HG03139 (cell line): ENCODE results near the gene CACNB4.
"Not testable (repeated sequence)": the region's sequence is repeated elsewhere in the genome, so short reads cannot be mapped to it uniquely, and the experiment has no call there.

Experiments
- ATAC-seq: cut with Tn5 transposase; IDR thresholded peaks from one replicate; pipeline ENCODE4 v1.9.1; 2021; ENCODE audit not compliant: unreplicated experiment

Gene CACNB4

GRCh38 chr2:152098496-152099366 is at the start of gene CACNB4:
Gene CACNB4 (minus strand): TSS chr2:152099044.
- peak; percentile 43 for ATAC-seq

DNA sequence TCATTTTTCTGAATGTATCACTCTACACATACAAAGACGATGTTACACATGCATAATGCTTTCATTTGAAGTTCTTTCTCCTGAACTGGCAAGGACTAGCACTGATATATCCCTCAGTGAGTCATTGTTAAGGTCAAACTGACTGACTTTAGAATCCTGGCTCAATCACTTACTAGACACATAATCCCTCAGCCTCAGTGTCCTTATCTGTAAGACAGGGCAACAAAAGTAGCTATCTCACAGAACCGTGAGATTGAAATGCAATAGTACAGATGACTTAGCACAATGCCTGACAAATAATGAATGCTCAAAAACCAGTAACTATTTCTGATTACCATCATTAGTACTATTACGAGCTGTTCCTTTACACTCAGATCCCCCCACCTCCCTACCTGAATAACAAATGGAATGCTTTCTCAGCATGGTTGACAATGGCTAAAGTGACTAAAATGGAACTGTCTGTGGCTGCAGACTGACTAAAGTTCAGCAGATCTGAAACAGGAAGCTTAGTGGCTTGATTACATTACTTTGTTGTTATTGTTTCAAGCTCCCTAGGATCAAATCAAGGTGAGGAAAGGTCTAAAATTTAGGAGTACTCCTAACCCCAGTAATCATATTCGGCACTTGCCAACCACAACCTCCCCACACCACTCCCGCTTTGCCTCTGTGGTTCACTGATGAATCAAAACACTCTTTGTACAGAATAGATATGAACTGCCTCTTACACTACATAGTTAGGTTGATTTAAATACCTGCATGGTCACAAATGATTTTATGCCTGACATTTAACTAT is 35.8 kb upstream of the CACNB4 start:
- ATAC-seq: peak; percentile 72

DNA sequence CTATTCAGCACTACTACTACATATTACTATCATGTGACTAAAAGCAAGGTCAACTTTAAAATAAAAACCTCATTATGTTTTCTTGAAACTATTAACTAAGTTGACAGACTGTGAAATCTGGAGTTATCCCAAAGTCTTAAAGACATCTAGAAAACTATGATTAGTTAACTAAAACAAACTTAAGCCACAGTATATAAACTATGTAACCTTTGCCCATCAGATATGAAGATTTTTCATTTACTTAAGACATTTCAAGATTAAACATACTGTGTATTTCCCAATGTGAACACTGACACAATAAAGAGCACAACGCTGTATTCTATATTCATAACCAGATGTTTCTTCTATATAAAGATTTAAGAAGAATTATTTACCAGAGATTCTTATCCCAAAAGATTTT is 33.5 kb upstream of the CACNB4 start:
- ATAC-seq: no peak

GRCh38 chr2:152127628-152128027 is 28.8 kb upstream of the CACNB4 start:
- no peak for ATAC-seq

DNA sequence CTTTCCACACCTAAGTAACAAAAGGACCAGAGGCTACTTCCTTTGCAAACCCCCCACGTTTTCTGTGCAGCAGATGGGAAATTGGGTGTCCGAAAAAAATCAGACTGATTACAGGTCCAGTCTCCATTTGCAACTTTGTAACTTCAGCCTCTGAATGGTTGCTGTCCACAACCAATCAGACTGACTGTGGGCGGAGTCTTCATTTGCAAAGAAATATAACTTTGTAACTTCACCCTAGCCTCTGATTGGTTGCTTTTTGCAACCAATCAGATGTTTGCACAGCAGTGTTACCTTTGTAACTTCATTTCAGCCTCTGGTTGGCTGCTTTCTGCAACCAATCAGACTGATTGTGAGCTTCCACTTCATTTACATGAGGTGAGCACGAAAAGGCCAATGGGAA is 27.8 kb upstream of the CACNB4 start:
- no peak for ATAC-seq

GRCh38 chr2:152122161-152122560 is 23.3 kb upstream of the CACNB4 start:
- no peak for ATAC-seq

- no peak for ATAC-seq
These were observed 21.6 kb upstream of the CACNB4 start for GRCh38 chr2:152120430-152120829.

GRCh38 chr2:152115952-152116351 is 17.1 kb upstream of the CACNB4 start:
- ATAC-seq: no peak

DNA sequence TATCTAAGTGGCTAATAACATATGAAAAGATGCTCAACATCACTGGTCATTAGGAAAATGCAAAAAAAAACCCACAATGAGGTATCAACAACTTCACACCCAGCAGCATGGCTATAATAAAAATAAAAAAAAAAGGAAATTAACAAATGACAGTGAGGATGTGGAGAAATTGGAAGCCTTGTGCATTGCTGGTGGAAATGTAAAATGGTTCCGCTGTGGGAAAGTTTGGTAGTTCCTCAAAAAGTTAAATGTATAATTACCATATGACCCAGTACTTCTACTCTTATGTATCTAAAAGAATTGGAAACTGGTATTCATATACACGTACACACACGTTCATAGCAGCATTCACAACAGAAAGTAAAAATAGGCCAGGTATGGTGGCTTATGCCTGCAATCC is 15.5 kb upstream of the CACNB4 start:
- no peak for ATAC-seq

DNA sequence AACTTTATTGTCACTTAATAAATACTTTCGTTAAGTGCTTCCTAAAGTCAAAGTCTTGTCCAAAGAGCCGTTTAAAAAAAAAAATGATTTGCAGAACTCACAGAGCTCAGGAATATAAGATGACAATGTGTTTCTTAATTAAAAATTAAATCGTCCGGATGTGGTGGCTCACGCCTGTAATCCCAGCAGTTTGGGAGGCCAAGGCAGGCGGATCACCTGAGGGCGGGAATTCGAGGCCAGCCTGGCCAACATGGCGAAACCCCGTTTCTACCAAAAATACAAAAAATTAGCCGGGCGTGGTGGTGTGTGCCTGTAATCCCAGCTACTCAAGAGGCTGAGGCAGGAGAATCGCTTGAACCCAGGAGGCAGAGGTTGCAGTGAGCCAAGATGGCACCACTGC is 8.3 kb upstream of the CACNB4 start:
- ATAC-seq: not testable (repeated sequence)

DNA sequence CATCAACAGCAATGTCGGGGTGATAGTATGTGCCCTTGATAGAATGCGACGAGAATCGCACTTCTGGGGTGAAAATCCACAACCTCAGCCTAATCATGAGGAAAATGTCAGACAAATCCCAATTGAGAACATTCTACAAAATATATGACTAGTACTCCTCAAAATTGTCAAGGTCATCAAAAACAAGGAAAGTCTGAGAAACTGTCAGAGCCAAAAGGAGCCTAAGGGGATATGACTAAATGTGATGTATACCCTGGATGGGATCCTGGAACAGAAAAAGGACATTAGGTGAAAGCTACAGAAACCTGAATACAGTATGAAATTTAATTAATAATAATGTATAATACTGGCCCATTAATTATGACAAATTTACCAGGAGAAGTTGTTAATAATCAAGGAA is 7.6 kb upstream of the CACNB4 start:
- ATAC-seq: no peak

GRCh38 chr2:152103271-152103670 is 4.4 kb upstream of the CACNB4 start:
- no peak for ATAC-seq

DNA sequence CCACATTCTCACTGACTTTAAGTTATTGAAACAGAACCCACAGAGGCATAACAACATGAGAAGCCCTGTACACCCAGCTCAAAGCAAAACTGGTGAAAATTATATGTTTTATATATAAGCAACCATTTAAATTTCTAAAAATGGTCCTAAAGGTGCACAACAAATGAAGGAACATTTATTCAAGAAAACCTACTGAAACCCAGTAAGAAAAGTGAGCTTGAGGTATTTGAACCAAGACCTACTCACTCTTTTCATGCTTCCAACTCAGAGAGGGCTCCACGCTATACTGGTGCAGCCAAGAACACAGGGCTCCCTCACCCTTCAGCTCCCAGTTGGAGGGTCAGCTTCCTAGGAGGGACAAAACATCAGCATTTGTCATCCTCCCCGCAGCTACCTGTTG is 2.1 kb upstream of the CACNB4 start:
- ATAC-seq: no peak

DNA sequence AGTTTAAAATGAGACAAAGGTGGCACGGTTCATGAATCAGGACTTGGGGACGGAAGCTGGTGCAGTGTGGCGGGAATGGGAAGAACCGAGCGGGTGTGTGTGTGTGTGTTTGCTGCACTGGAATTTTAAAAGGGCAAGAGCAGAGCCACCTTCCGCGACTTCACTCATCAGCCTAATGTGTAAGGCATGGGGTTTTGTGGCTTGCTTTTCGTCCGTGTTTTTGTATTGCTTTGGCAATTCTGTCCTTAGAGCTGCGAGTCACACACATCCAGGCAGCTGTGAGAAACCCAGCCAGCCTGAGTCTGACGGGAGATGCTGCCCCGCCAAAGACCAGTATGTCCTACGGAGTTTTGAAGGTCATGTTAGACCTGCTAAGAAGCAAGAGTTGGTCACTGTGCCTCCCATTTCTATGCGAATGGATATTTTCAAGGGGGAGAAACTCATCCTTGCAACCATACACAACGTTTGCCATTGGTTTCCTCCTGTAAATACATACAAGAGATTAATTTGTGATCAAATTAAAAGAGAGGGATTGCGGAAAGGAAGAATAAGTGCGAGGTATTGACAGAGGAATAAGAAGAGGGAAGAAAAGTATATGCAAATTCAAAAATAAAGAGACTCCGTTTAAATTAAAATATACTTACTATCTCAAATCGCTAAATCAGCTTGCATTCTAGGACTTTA is 665 bp upstream of the CACNB4 start:
- ATAC-seq: no peak

- ATAC-seq: no peak
These were observed 896 bp downstream of the CACNB4 start for GRCh38 chr2:152097801-152098495.

DNA sequence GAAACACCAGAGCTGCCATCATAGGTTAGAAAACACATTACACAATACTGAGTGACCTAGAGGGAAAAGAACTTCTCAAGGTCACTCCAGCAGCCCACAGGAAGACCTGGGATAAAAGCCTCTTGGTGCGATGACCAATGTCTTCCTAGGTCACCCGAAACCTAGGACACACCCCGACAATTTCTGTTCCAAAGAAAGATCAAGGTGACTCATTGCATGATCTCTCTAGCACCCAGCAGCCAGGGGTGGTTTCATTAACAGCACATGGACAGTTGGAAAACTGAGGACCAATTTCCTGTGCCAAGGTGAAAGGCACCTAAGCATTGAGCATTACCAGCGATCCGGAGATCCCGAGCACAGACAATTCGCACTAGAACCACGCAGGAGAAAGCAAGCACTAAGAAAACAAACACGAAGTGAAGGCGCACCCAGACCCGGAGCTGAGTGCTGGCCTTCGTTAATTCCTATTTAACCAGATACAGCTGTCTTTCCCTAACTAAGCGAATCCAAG is 1.5 kb downstream of the CACNB4 start:
- no peak for ATAC-seq

DNA sequence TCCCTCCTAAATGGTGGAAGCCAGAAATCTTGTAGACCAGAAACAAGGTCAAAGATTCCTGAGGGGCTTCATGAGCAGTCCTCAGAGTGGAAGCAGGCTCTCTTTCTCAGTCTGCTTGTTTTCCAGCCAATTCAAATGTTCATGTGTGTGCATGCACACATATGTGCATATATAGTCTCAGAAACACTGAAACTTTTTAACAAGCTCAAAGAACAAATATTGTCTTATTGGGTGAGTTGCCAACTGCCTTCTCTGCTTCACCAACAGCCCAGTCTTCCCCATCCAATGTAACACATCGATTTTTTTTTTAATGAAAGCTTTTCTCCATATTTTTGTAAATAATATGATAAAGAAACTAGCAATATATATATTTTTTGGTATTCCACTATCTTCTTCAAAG is 3.7 kb downstream of the CACNB4 start:
- ATAC-seq: no peak

- ATAC-seq: no peak
These were observed 4.8 kb downstream of the CACNB4 start for GRCh38 chr2:152094014-152094413.

DNA sequence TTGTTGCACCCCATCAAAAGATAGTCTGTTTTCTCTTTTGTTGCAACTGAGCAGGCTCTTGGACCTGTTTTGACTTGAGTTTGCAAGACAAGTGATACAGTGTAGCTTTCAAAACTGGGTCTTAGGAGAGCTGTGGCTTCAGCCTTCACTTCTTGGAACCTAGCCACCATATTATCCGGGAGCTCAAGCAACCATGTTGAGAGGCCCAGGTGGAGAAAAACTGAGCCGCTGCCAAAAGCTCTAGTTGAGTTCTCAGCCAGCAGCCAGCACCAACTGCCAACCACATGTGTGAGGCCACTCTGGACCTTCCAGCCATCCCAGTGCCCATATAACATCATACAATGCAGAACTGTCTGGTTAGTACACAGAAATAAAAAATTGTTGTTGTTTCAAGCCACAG is 5.4 kb downstream of the CACNB4 start:
- ATAC-seq: no peak

DNA sequence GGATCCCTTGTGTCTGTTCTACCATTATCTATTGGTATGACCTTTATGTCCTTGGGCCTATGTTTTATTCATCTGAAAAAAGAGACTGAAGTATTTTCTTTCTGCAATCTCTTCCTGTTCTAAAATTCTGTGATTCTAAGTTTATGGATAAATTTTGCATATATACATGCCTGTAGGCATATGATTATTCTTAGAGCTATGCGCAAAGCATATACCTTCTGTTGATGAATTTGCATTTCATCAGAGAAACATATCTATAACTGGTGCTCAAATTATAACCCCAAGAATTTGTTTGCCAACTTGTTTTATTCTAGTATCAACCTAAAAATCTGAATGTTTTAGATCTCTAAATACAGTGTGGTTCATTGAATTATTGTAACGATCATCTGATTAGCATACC is 6.7 kb downstream of the CACNB4 start:
- no peak for ATAC-seq

DNA sequence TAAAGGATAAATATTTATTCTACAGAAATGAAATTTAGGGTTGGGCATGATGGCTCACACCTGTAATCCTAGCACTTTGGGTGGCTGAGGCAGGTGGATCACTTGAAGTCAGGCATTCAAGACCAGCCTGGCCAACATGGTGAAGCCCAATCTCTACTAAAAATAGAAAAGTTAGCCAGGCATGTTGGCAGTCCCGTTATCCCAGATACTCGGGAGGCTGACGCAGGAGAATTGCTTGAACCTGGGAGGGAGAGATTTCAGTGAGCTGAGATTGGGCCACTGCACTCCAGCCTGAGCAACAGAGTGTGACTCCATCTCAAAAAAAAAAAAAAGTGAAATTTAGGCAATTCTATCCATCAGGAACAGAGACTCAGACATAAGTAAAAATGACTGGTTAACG is 8.1 kb downstream of the CACNB4 start:
- ATAC-seq: not testable (repeated sequence)
